ENCODE data around the gene SHISA6.

The SHISA6 gene

GRCh38 chr17:11538366-11538765 is 297.4 kb downstream of the SHISA6 start:
- no peak for DNase-seq (ENCODE audit: low read depth in 2 of 2)

- no peak for DNase-seq (ENCODE audit: low read depth in 2 of 2)
Observed at GRCh38 chr17:11539637-11540036, 298.6 kb downstream of the SHISA6 start.

GRCh38 chr17:11545002-11545401 is 304.0 kb downstream of the SHISA6 start:
- DNase-seq (ENCODE audit: low read depth in 2 of 2), result no peak

GRCh38 chr17:11545696-11546095 is 304.7 kb downstream of the SHISA6 start:
- DNase-seq (ENCODE audit: low read depth in 2 of 2), result no peak

- no peak for DNase-seq (ENCODE audit: low read depth in 2 of 2)
Observed at GRCh38 chr17:11547853-11548252, 306.8 kb downstream of the SHISA6 start.

GRCh38 chr17:11548398-11548797 is 307.4 kb downstream of the SHISA6 start:
- no peak for DNase-seq (ENCODE audit: low read depth in 2 of 2)

GRCh38 chr17:11550431-11550830 is 309.4 kb downstream of the SHISA6 start:
- no peak for DNase-seq (ENCODE audit: low read depth in 2 of 2)

- no peak for DNase-seq (ENCODE audit: low read depth in 2 of 2)
Observed at GRCh38 chr17:11551442-11551841, 310.4 kb downstream of the SHISA6 start.

- no peak for DNase-seq (ENCODE audit: low read depth in 2 of 2)
Observed at GRCh38 chr17:11553135-11553534, 312.1 kb downstream of the SHISA6 start.

- DNase-seq (ENCODE audit: low read depth in 2 of 2), result no peak
Observed at GRCh38 chr17:11554042-11554441, 313.0 kb downstream of the SHISA6 start.

GRCh38 chr17:11554542-11554941 is 313.5 kb downstream of the SHISA6 start:
- no peak for DNase-seq (ENCODE audit: low read depth in 2 of 2)

- DNase-seq (ENCODE audit: low read depth in 2 of 2), result no peak
Observed at GRCh38 chr17:11555530-11555929, 314.5 kb downstream of the SHISA6 start.

GRCh38 chr17:11557727-11558452 is 316.9 kb downstream of the SHISA6 start:
- no peak for DNase-seq (ENCODE audit: low read depth in 2 of 2)

- DNase-seq (ENCODE audit: low read depth in 2 of 2), result no peak
Observed at GRCh38 chr17:11558681-11559234, 317.7 kb downstream of the SHISA6 start.

- no peak for DNase-seq (ENCODE audit: low read depth in 2 of 2)
Observed at GRCh38 chr17:11559601-11560000, 318.6 kb downstream of the SHISA6 start.

- no peak for DNase-seq (ENCODE audit: low read depth in 2 of 2)
Observed at GRCh38 chr17:11561281-11561680, 320.3 kb downstream of the SHISA6 start.

GRCh38 chr17:11561702-11562101 is 320.7 kb downstream of the SHISA6 start:
- DNase-seq (ENCODE audit: low read depth in 2 of 2), result no peak

GRCh38 chr17:11564589-11565380 is 323.8 kb downstream of the SHISA6 start:
- DNase-seq (ENCODE audit: low read depth in 2 of 2), result no peak

GRCh38 chr17:11565591-11565990 is 324.6 kb downstream of the SHISA6 start:
- DNase-seq (ENCODE audit: low read depth in 2 of 2), result no peak

GRCh38 chr17:11578998-11579397 is 338.0 kb downstream of the SHISA6 start:
- no peak for DNase-seq (ENCODE audit: low read depth in 2 of 2)

- DNase-seq (ENCODE audit: low read depth in 2 of 2), result no peak
Observed at GRCh38 chr17:11580677-11581076, 339.7 kb downstream of the SHISA6 start.

- no peak for DNase-seq (ENCODE audit: low read depth in 2 of 2)
Observed at GRCh38 chr17:11582217-11582616, 341.2 kb downstream of the SHISA6 start.
